HG03108 (cell line): ENCODE results near the gene AQP11.
A peak's percentile ranks its signal among the peaks of the same experiment; 100 is the strongest.
"Not testable (repeated sequence)": the region's sequence is repeated elsewhere in the genome, so short reads cannot be mapped to it uniquely, and the experiment has no call there.

ENCODE experiments used
- ATAC-seq: cut with Tn5 transposase; IDR thresholded peaks from one replicate; pipeline ENCODE4 v1.9.1; 2021; ENCODE audit warnings: moderate library complexity; ENCODE audit not compliant: unreplicated experiment

The AQP11 gene

GRCh38 chr11:77590194-77590782 is 535 bp downstream of the AQP11 start:
- ATAC-seq: peak; percentile 15

GRCh38 chr11:77592727-77593126 is 3.0 kb downstream of the AQP11 start:
- no peak for ATAC-seq

GRCh38 chr11:77593883-77594282 is 4.1 kb downstream of the AQP11 start:
- no peak for ATAC-seq

GRCh38 chr11:77596626-77597025 is 6.9 kb downstream of the AQP11 start:
- no peak for ATAC-seq

GRCh38 chr11:77598195-77598594 is 8.4 kb downstream of the AQP11 start:
- ATAC-seq: no peak

- ATAC-seq: no peak
Measured at GRCh38 chr11:77602381-77603088, 12.8 kb downstream of the AQP11 start.

GRCh38 chr11:77604281-77604680 is 14.5 kb downstream of the AQP11 start:
- ATAC-seq: no peak

- ATAC-seq: no peak
Measured at GRCh38 chr11:77609234-77609633, 19.5 kb downstream of the AQP11 start.

GRCh38 chr11:77611921-77612320 is 22.2 kb downstream of the AQP11 start:
- no peak for ATAC-seq

- no peak for ATAC-seq
Measured at GRCh38 chr11:77617892-77618291, 28.1 kb downstream of the AQP11 start.

GRCh38 chr11:77619576-77620198 is 29.9 kb downstream of the AQP11 start:
- ATAC-seq: no peak

GRCh38 chr11:77630157-77630710 is 40.5 kb downstream of the AQP11 start:
- ATAC-seq: no peak

- ATAC-seq: not testable (repeated sequence)
Measured at GRCh38 chr11:77633926-77634325, 44.2 kb downstream of the AQP11 start.

GRCh38 chr11:77636731-77637344 is 47.1 kb downstream of the AQP11 start:
- ATAC-seq: no peak

- peak; percentile 99 for ATAC-seq
Measured at GRCh38 chr11:77637345-77638165, 47.8 kb downstream of the AQP11 start, which contains the start of gene CLNS1A. TSS of gene CLNS1A (minus strand) at chr11:77637794. CDS start at chr11:77637714, 80 bp downstream.

GRCh38 chr11:77642228-77642627 is 52.5 kb downstream of the AQP11 start:
- ATAC-seq: no peak

- no peak for ATAC-seq
Measured at GRCh38 chr11:77644887-77645286, 55.1 kb downstream of the AQP11 start.

- no peak for ATAC-seq
Measured at GRCh38 chr11:77647654-77648305, 58.0 kb downstream of the AQP11 start.

- no peak for ATAC-seq
Measured at GRCh38 chr11:77650123-77650522, 60.4 kb downstream of the AQP11 start.
